ENCODE results near the gene LDHAL6B.

- no peak for TF ChIP-seq TAF1 (IDR thresholded peaks at IDR 0.05; ENCODE audit: borderline replicate concordance, low read depth, low read length)
- no peak for TF ChIP-seq POLR2AphosphoS5 (IDR thresholded peaks at IDR 0.05; ENCODE audit: low read depth, low read length)
Observed at GRCh38 chr15:59203008-59203407, 3.6 kb upstream of the LDHAL6B start.
